CD14-positive monocyte (primary cell): ENCODE data around the gene TRIM62. TPM values are rescaled to one million over a fixed set of nuclear protein-coding genes. Genes with fewer than 3 reads are reported as not detected.

Source experiments
- DNase-seq, 3 donors: peaks; one replicate each; pipeline ENCODE4 v3.0.0-alpha.2; 2011 to 2022
- H2AFZ ChIP-seq: 2 replicates; pipeline ENCODE4 v1.6.0; 2012; ENCODE audit warnings: mild to moderate bottlenecking, low read depth, low read length, inconsistent platforms; ENCODE audit not compliant: insufficient read depth, poor library complexity, severe bottlenecking
- H3K27ac ChIP-seq, 2 donors: 1 replicate in 1 of 2; 2 replicates in 1 of 2; pipeline ENCODE4 v1.5.1; 2012 to 2013; ENCODE audit warnings: low read length in 2 of 2, control low read depth in 1 of 2, inconsistent platforms in 1 of 2, low read depth in 1 of 2, mild to moderate bottlenecking in 1 of 2
- H3K27me3 ChIP-seq, 2 donors: one replicate each; pipeline versions ENCODE4 v1.6.0 to v1.6.1; 2011 to 2013; ENCODE audit warnings: low read length in 2 of 2; ENCODE audit not compliant: control insufficient read depth in 2 of 2, insufficient read depth in 2 of 2
- H3K36me3 ChIP-seq, 2 donors: replicated peaks in 1 of 2; 1 replicate in 1 of 2; 2 replicates in 1 of 2; pipeline versions ENCODE4 v1.5.1 to v1.6.1; 2012 to 2013; ENCODE audit warnings: low read length in 2 of 2, control low read depth in 1 of 2, inconsistent platforms in 1 of 2, mild to moderate bottlenecking in 1 of 2; ENCODE audit not compliant: insufficient read depth in 2 of 2, control insufficient read depth in 1 of 2
- H3K4me1 ChIP-seq, 2 donors: 1 replicate in 1 of 2; 2 replicates in 1 of 2; pipeline versions ENCODE4 v1.5.1 to v1.6.1; 2012 to 2013; ENCODE audit warnings: low read length in 2 of 2, control low read depth in 1 of 2, inconsistent platforms in 1 of 2, mild to moderate bottlenecking in 1 of 2, moderate library complexity in 1 of 2; ENCODE audit not compliant: insufficient read depth in 2 of 2, control insufficient read depth in 1 of 2
- H3K4me2 ChIP-seq: replicated peaks from 2 replicates; pipeline ENCODE3; 2012; ENCODE audit warnings: low read length, moderate library complexity, mild to moderate bottlenecking; ENCODE audit not compliant: poor library complexity, severe bottlenecking; ENCODE audit errors: extremely low read depth
- H3K4me3 ChIP-seq, 3 experiments: fragments of 200-600 bp in 1 of 3; sonication (generic) in 1 of 3; replicated peaks in 1 of 3; 1 replicate in 2 of 3; 2 replicates in 1 of 3; pipeline ENCODE4 v1.5.1; 2011 to 2013; ENCODE audit warnings: low read length in 3 of 3, mild to moderate bottlenecking in 3 of 3, control low read depth in 2 of 3, low read depth in 2 of 3, inconsistent platforms in 1 of 3, moderate library complexity in 1 of 3
- H3K79me2 ChIP-seq: 2 replicates; pipeline ENCODE4 v1.6.0; 2012; ENCODE audit warnings: mild to moderate bottlenecking, control low read depth, inconsistent platforms, low read length, moderate library complexity; ENCODE audit not compliant: insufficient read depth
- H3K9ac ChIP-seq: 2 replicates; pipeline ENCODE4 v1.6.0; 2017; ENCODE audit warnings: low read length, mild to moderate bottlenecking; ENCODE audit not compliant: insufficient read depth, poor library complexity, severe bottlenecking
- H3K9me3 ChIP-seq, 2 donors: replicated peaks in 1 of 2; 1 replicate in 1 of 2; 2 replicates in 1 of 2; pipeline versions ENCODE4 v1.5.1 to v1.6.1; 2012 to 2013; ENCODE audit warnings: low read length in 2 of 2, control low read depth in 1 of 2; ENCODE audit not compliant: control insufficient read depth in 1 of 2, insufficient read depth in 1 of 2
- H4K20me1 ChIP-seq: 2 replicates; pipeline ENCODE4 v1.6.0; 2012; ENCODE audit warnings: mild to moderate bottlenecking, low read length, control low read depth, moderate library complexity; ENCODE audit not compliant: insufficient read depth
- H3K27ac Mint-ChIP-seq, 7 donors: one replicate each; pipeline ENCODE4 v1.8.0; 2020; ENCODE audit warnings: mild to moderate bottlenecking in 7 of 7, mixed read lengths in 7 of 7, moderate library complexity in 6 of 7, inconsistent platforms in 2 of 7
- H3K27me3 Mint-ChIP-seq, 3 donors: one replicate each; pipeline ENCODE4 v1.8.0; 2021 to 2022; ENCODE audit warnings: low read depth in 3 of 3, mild to moderate bottlenecking in 3 of 3, mixed read lengths in 3 of 3, moderate library complexity in 3 of 3, inconsistent platforms in 1 of 3
- H3K36me3 Mint-ChIP-seq, 2 donors: one replicate each; pipeline ENCODE4 v1.8.0; 2020; ENCODE audit warnings: mixed read lengths in 2 of 2, inconsistent platforms in 1 of 2, mild to moderate bottlenecking in 1 of 2
- H3K4me1 Mint-ChIP-seq: one replicate; pipeline ENCODE4 v1.8.0; 2020; ENCODE audit warnings: mild to moderate bottlenecking, mixed read lengths
- H3K4me3 Mint-ChIP-seq, 2 donors: one replicate each; pipeline ENCODE4 v1.8.0; 2020; ENCODE audit warnings: mild to moderate bottlenecking in 2 of 2, mixed read lengths in 2 of 2, moderate library complexity in 1 of 2
- H3K9me3 Mint-ChIP-seq, 7 donors: one replicate each; pipeline ENCODE4 v1.8.0; 2020 to 2022; ENCODE audit warnings: mixed read lengths in 7 of 7, mild to moderate bottlenecking in 6 of 7, moderate library complexity in 6 of 7, inconsistent platforms in 2 of 7
- CTCF ChIP-seq: fragments of 200-600 bp; IDR thresholded peaks from one replicate; pipeline ENCODE4 v1.8.0; 2022; ENCODE audit warnings: antibody characterized with exemption, mild to moderate bottlenecking
- WGBS: methylation state at CpG from one replicate; pipeline ENCODE4 v1.1.5; 2013; ENCODE audit warnings: missing lambda C conversion rate; ENCODE audit not compliant: insufficient coverage; 5-methylcytosine and 5-hydroxymethylcytosine counted together
- intact Hi-C, 2 donors: fragments of 100-400 bp; cut with micrococcal nuclease; formaldehyde crosslinking; loops; one replicate each; pipeline versions ENCODE4 v1.15.0 to v1.15.1; 2023
- polyA plus RNA-seq, 3 donors: library from polyadenylated mRNA; depleted of rRNA in 1 of 3; unstranded in 2 of 3; stranded (reverse) in 1 of 3; fragments of 300-500 nt in 2 of 3; fragments of >200 nt in 1 of 3; fragmentation: Illumina TruSeq in 2 of 3; gene quantifications; 1 replicate in 2 of 3; 2 replicates in 1 of 3; pipeline ENCODE4 v1.2.3, GENCODE V29; 2012 to 2021

The TRIM62 gene
- polyA plus RNA-seq, 3 donors, result 1.7 to 8.1 (median 2.1) TPM

GRCh38 chr1:33167650-33168447, 14.0 kb downstream of the TRIM62 start:
- no peak overlapping the region for H3K9ac ChIP-seq
- no peaks in the 10 kb centered on the region for H3K4me1 ChIP-seq
- no peak for DNase-seq
- no peak for TF ChIP-seq CTCF
- peaks cover 0 to 8% of the 10 kb centered on the region in 2 donors for H3K36me3 ChIP-seq
- Mint-ChIP-seq H3K27me3 (peaks cover 2 to 3% (median 3%) of the 10 kb centered on the region in 3 donors), H3K9me3 (no peaks in the 10 kb centered on the region), H3K36me3 (peaks cover 25 to 30% of the 10 kb centered on the region in 2 donors), H3K4me3 (no peak overlapping the region), H3K27ac (no peak overlapping the region), H3K4me1 (no peaks in the 10 kb centered on the region)
- intact Hi-C loops, result no loop called here
- H3K27me3 ChIP-seq, result no peaks in the 10 kb centered on the region
- no peak overlapping the region for H2AFZ ChIP-seq
- no peak overlapping the region for H3K27ac ChIP-seq
- WGBS, result 83% methylated on average over 2 of the region's 4 CpGs
- H3K4me3 ChIP-seq, result no peak overlapping the region
- peaks cover 11% of the 10 kb centered on the region for H4K20me1 ChIP-seq
- H3K79me2 ChIP-seq, result no peaks in the 10 kb centered on the region
- no peak overlapping the region for H3K4me2 ChIP-seq
- H3K9me3 ChIP-seq, result no peaks in the 10 kb centered on the region

DNA sequence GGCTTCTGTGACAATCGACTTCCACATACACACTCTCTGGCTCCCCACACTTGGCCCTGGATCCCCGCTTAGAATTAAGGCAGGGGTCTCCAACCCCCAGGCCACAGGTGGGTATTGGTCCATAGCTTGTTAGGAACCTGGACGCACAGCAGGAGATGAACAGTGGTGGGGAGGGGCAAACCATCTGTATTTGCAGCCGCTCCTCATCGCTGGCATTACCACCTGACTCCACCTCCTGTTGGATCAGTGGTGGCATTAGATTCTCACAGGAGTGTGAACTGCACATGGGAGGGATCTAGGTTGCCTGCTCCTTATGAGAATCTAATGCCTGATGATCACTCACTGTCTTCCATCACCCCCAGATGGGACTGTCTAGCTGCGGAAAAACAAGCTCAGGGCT, 16.0 kb downstream of the TRIM62 start:
- intact Hi-C loops, result no loop called here
- no peak for DNase-seq
- Histone ChIP-seq H3K9ac (no peak overlapping the region), H3K27me3 (no peaks in the 10 kb centered on the region), H3K4me1 (no peaks in the 10 kb centered on the region), H3K79me2 (no peaks in the 10 kb centered on the region), H3K4me2 (no peak overlapping the region), H4K20me1 (peaks cover 9% of the 10 kb centered on the region), H3K9me3 (no peaks in the 10 kb centered on the region), H2AFZ (no peak overlapping the region), H3K4me3 (no peak overlapping the region), H3K27ac (no peak overlapping the region), H3K36me3 (peaks cover 0 to 8% of the 10 kb centered on the region in 2 donors)
- Mint-ChIP-seq H3K27ac (no peak overlapping the region), H3K36me3 (peaks cover 24 to 27% of the 10 kb centered on the region in 2 donors), H3K9me3 (no peaks in the 10 kb centered on the region), H3K27me3 (peaks cover 4 to 9% (median 8%) of the 10 kb centered on the region in 3 donors), H3K4me1 (peaks cover 5% of the 10 kb centered on the region), H3K4me3 (no peak overlapping the region)
- TF ChIP-seq CTCF, result no peak
- WGBS, result 100% methylated on average over 2 of the region's 6 CpGs
